Esophagus muscularis mucosa (tissue), 4 donors: ENCODE results near the gene ESYT2. TPM values are rescaled to one million over a fixed set of nuclear protein-coding genes. Genes with fewer than 3 reads are reported as not detected.

Experiments used
- DNase-seq: peaks from one replicate; pipeline ENCODE4 v3.0.0-alpha.2; 2017; ENCODE audit errors: extremely low spot score
- H3K27ac ChIP-seq, 4 donors: fragments of 200-600 bp; sonication (generic); replicated peaks in 1 of 4; 1 replicate in 3 of 4; 2 replicates in 1 of 4; pipeline ENCODE4 v1.5.1; 2016 to 2019; ENCODE audit warnings: mild to moderate bottlenecking in 1 of 4
- H3K27me3 ChIP-seq, 4 donors: fragments of 200-600 bp; sonication (generic); one replicate each; pipeline versions ENCODE4 v1.5.1 to v1.6.0; 2016 to 2019
- H3K36me3 ChIP-seq, 4 donors: fragments of 200-600 bp; sonication (generic); one replicate each; pipeline ENCODE4 v1.5.1; 2016 to 2019
- H3K4me1 ChIP-seq, 4 donors: fragments of 200-600 bp; sonication (generic); one replicate each; pipeline ENCODE4 v1.5.1; 2016 to 2019
- H3K4me3 ChIP-seq, 4 donors: fragments of 200-600 bp; sonication (generic); 1 replicate in 2 of 4; 2 replicates in 2 of 4; pipeline ENCODE4 v1.5.1; 2016 to 2019; ENCODE audit warnings: mild to moderate bottlenecking in 4 of 4, moderate library complexity in 1 of 4
- H3K9me3 ChIP-seq, 4 donors: fragments of 200-600 bp; sonication (generic); 1 replicate in 3 of 4; 2 replicates in 1 of 4; pipeline ENCODE4 v1.5.1; 2016 to 2019
- EP300 ChIP-seq: sonication (generic); formaldehyde crosslinking; IDR thresholded peaks from one replicate; pipeline ENCODE4 v1.6.1; 2017; ENCODE audit warnings: antibody characterized with exemption
- POLR2A ChIP-seq: fragments of 450-650 bp; IDR thresholded peaks from one replicate; pipeline ENCODE4 v1.6.1; 2017; ENCODE audit warnings: antibody characterized with exemption, moderate library complexity, mild to moderate bottlenecking, low read depth
- POLR2AphosphoS5 ChIP-seq, 2 donors: sonication (generic); formaldehyde crosslinking; IDR thresholded peaks; one replicate each; pipeline ENCODE4 v1.6.1; 2017; ENCODE audit warnings: antibody characterized with exemption in 2 of 2
- WGBS: methylation state at CpG from one replicate; pipeline ENCODE4 v1.1.5; 2018; 5-methylcytosine and 5-hydroxymethylcytosine counted together
- intact Hi-C: fragments of 100-400 bp; cut with DNase I; formaldehyde crosslinking; loops from one replicate; pipeline ENCODE4 v1.15.1; 2023
- total RNA-seq, 4 donors: library from RNA; depleted of rRNA; stranded (reverse); fragments of >200 nt; gene quantifications; one replicate each; pipeline versions ENCODE4 v1.1.0 to v1.2.1, GENCODE V29; 2016
- TF ChIP-seq, protein P1 (sequence below), 3 experiments: fragments of 200-600 bp in 2 of 3; fragments of 450-650 bp in 1 of 3; sonication (generic) in 2 of 3; IDR thresholded peaks; one replicate each; pipeline ENCODE4 v1.5.1; 2017 to 2019; ENCODE audit warnings: antibody characterized with exemption in 3 of 3, mild to moderate bottlenecking in 2 of 3, moderate library complexity in 1 of 3

The ESYT2 gene
- total RNA-seq, 4 donors from 2014 or later: 166 to 235 (median 202) TPM

- intact Hi-C loops: loop anchor here (5.0 kb wide), 1 partner anchor 37 kb away; no protein-coding TSS in a partner anchor
- peak; percentile 93 for DNase-seq
- 56% methylated on average over 14 of the region's 15 CpGs for WGBS
- no peaks in the 10 kb centered on the region for H3K9me3 ChIP-seq
- H3K36me3 ChIP-seq: peaks cover 68 to 100% (median 99%) of the 10 kb centered on the region in 4 donors
- peak overlapping the region; percentile 81 to 87 (median 87) for H3K27ac ChIP-seq
- peak overlapping the region; percentile 1 to 29 (median 21) for H3K4me3 ChIP-seq
- no peaks in the 10 kb centered on the region for H3K27me3 ChIP-seq
- TF ChIP-seq POLR2A: no peak
- peak; percentile 78 to 85 for TF ChIP-seq POLR2AphosphoS5 (IDR thresholded peaks at IDR 0.05)
- no peak for TF ChIP-seq EP300
- TF ChIP-seq, protein P1, sequence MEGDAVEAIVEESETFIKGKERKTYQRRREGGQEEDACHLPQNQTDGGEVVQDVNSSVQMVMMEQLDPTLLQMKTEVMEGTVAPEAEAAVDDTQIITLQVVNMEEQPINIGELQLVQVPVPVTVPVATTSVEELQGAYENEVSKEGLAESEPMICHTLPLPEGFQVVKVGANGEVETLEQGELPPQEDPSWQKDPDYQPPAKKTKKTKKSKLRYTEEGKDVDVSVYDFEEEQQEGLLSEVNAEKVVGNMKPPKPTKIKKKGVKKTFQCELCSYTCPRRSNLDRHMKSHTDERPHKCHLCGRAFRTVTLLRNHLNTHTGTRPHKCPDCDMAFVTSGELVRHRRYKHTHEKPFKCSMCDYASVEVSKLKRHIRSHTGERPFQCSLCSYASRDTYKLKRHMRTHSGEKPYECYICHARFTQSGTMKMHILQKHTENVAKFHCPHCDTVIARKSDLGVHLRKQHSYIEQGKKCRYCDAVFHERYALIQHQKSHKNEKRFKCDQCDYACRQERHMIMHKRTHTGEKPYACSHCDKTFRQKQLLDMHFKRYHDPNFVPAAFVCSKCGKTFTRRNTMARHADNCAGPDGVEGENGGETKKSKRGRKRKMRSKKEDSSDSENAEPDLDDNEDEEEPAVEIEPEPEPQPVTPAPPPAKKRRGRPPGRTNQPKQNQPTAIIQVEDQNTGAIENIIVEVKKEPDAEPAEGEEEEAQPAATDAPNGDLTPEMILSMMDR (IDR thresholded peaks at IDR 0.05): no peak
- peaks cover 0 to 34% (median 28%) of the 10 kb centered on the region in 4 donors for H3K4me1 ChIP-seq
Observed at GRCh38 chr7:158740013-158740656, 89.2 kb downstream of the ESYT2 start.

DNA sequence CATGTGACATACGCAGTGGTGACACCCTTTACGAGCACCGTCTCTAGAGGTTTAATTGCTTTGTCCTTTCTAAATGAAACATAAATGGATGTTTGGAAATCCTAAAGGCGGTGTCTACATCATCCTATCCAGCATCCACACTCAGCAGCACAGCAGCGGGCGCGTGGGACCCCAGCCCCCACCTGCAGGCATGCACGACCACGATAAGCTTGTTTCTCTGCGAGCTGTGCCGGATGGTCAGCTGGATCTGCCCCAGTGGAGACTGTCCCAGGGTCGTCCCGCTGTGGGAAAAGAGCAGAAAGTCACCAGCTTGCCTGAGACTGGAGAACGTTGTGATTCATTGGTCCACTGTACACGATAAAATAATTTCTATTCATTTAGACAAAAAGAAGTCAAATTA is 90.5 kb downstream of the ESYT2 start:
- Histone ChIP-seq H3K27me3 (no peaks in the 10 kb centered on the region), H3K27ac (peak overlapping the region; percentile 13 to 87 (median 50)), H3K36me3 (peaks cover 75 to 100% (median 100%) of the 10 kb centered on the region in 4 donors), H3K9me3 (no peaks in the 10 kb centered on the region), H3K4me1 (peaks cover 0 to 34% (median 28%) of the 10 kb centered on the region in 4 donors), H3K4me3 (no peak overlapping the region)
- intact Hi-C loops: no loop called here
- no peak for DNase-seq
- TF ChIP-seq, protein P1 (IDR thresholded peaks at IDR 0.05): no peak
- no peak for TF ChIP-seq POLR2A
- TF ChIP-seq POLR2AphosphoS5 (IDR thresholded peaks at IDR 0.05): no peak
- TF ChIP-seq EP300: no peak
- 89% methylated on average over 15 of the region's 15 CpGs for WGBS

DNA sequence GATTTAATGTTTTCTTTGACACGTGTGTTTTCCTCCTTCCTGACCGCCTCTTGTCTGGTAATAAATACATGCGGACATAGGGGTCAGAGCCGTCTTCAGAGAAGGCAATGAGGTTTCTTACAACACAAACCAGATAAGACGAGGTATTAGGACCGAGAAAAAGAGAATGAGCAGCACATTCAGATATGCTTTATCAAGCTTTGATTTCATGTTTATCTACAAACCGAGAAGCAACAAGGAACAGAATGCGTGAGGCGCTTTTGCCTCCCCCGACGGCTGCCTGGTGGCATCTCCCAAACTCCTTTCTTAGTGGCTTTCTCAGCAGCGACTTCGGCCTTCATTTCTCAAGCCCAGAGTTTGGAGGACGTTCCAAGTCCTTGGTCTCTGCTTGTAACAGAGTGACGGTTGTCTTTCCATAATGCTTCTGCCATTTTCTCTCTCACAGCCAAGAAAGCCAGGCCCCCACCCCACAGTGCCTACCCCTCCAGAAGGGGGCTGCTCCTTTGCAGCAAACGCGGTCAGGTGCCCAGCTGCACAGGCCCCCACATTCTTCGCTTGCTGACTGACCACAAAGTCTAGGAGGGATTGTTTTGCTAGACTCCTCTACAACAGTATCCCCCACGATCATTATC is 92.1 kb downstream of the ESYT2 start:
- H3K36me3 ChIP-seq: peaks cover 62 to 100% (median 96%) of the 10 kb centered on the region in 4 donors
- TF ChIP-seq, protein P1 (IDR thresholded peaks at IDR 0.05): no peak
- TF ChIP-seq POLR2A: no peak
- DNase-seq: no peak
- WGBS: 87% methylated on average over 19 of the region's 19 CpGs
- H3K4me3 ChIP-seq: no peak overlapping the region
- intact Hi-C loops: no loop called here
- no peak overlapping the region for H3K27ac ChIP-seq
- peaks cover 0 to 36% (median 29%) of the 10 kb centered on the region in 4 donors for H3K4me1 ChIP-seq
- no peaks in the 10 kb centered on the region for H3K27me3 ChIP-seq
- no peaks in the 10 kb centered on the region for H3K9me3 ChIP-seq

DNA sequence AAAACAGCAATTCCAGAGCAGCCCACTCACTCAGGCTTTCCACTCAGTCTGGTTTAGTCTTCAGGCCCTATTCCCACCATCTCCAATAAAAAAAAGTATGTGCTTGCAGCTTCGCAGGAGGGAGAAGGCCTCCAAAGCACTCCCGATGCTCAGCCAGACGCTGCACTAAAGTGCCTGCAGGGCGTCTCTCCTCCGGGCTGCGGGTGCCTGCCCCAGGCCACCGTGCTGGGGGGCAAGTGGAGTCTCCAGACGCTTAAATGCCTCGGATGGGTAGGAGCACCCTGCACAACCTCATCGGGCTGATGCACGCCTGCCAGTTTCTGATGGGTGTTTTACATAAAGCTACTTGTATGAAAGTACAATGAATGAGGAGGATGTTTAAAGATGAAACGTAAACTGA is 93.4 kb downstream of the ESYT2 start:
- Histone ChIP-seq H3K27ac (peak overlapping the region in 2 of 4 donors; percentile 24 to 37), H3K9me3 (no peaks in the 10 kb centered on the region), H3K27me3 (no peaks in the 10 kb centered on the region), H3K4me1 (peaks cover 0 to 35% (median 22%) of the 10 kb centered on the region in 4 donors), H3K4me3 (no peak overlapping the region), H3K36me3 (peaks cover 55 to 100% (median 94%) of the 10 kb centered on the region in 4 donors)
- intact Hi-C loops: no loop called here
- TF ChIP-seq EP300 (no peak), POLR2AphosphoS5 (IDR thresholded peaks at IDR 0.05) (no peak), POLR2A (no peak)
- TF ChIP-seq, protein P1 (IDR thresholded peaks at IDR 0.05): no peak
- no peak for DNase-seq
- WGBS: 83% methylated on average over 11 of the region's 12 CpGs
